A673 (cell line): ENCODE results near the gene NEUROD2. TPM values are rescaled to one million over a fixed set of nuclear protein-coding genes. Genes with fewer than 3 reads are reported as not detected.

Experiments used
- BruUV-seq: library from RNA; stranded (reverse); fragments of 400-500 nt; replicated peaks from 2 replicates; lab custom pipeline; 2021; lab: Mats Ljungman, UMichigan
- CTCF ChIA-PET: fragments of 300-600 bp; sonication (Branson Sonifier 250); formaldehyde crosslinking; loops from one replicate; lab custom pipeline; 2022; ENCODE audit warnings: antibody characterized with exemption; lab: Charles Lee
- POLR2A ChIA-PET: fragments of 300-600 bp; sonication (Branson Sonifier 250); formaldehyde crosslinking; loops from one replicate; lab custom pipeline; 2022; ENCODE audit warnings: antibody characterized with exemption; ENCODE audit not compliant: low non-redundant PET; lab: Charles Lee
- DNase-seq: peaks from one replicate; pipeline ENCODE4 v3.0.0-alpha.2; 2015; ENCODE audit warnings: low spot score
- H3K27ac ChIP-seq: fragments of 200-600 bp; sonication (generic); 2 replicates; pipeline ENCODE4 v1.5.1; 2016; ENCODE audit warnings: mixed run types, low read depth, mild to moderate bottlenecking, mixed read lengths, antibody characterized with exemption, low read length; ENCODE audit not compliant: poor library complexity, severe bottlenecking
- H3K27me3 ChIP-seq: fragments of 200-600 bp; sonication (generic); replicated peaks from 2 replicates; pipeline ENCODE4 v1.6.1; 2017; ENCODE audit warnings: mixed run types, low read depth, mild to moderate bottlenecking, mixed read lengths, antibody characterized with exemption, low read length; ENCODE audit not compliant: insufficient read depth, poor library complexity
- H3K36me3 ChIP-seq: fragments of 200-600 bp; sonication (generic); 2 replicates; pipeline ENCODE4 v1.6.1; 2016; ENCODE audit warnings: mixed run types, mild to moderate bottlenecking, mixed read lengths, antibody characterized with exemption, low read length; ENCODE audit not compliant: insufficient read depth, poor library complexity, severe bottlenecking
- H3K4me1 ChIP-seq: fragments of 200-600 bp; sonication (generic); 2 replicates; pipeline ENCODE4 v1.6.1; 2017; ENCODE audit warnings: mixed run types, mild to moderate bottlenecking, mixed read lengths, antibody characterized with exemption, low read length; ENCODE audit not compliant: insufficient read depth, poor library complexity, severe bottlenecking
- H3K4me3 ChIP-seq: fragments of 200-600 bp; sonication (generic); 2 replicates; pipeline ENCODE4 v1.5.1; 2016; ENCODE audit warnings: low read depth, mixed run types, mild to moderate bottlenecking, mixed read lengths, low read length; ENCODE audit not compliant: poor library complexity, severe bottlenecking
- H3K9me3 ChIP-seq: fragments of 200-600 bp; sonication (generic); 2 replicates; pipeline ENCODE4 v1.6.1; 2016; ENCODE audit warnings: mixed run types, low read depth, mild to moderate bottlenecking, mixed read lengths, antibody characterized with exemption, low read length; ENCODE audit not compliant: poor library complexity, severe bottlenecking
- EZH2 ChIP-seq: fragments of 200-600 bp; sonication (generic); IDR thresholded peaks from 2 replicates; pipeline ENCODE4 v1.6.1; 2017; ENCODE audit warnings: borderline replicate concordance, low read depth, mild to moderate bottlenecking, mixed read lengths, antibody characterized with exemption, low read length; ENCODE audit not compliant: poor library complexity, severe bottlenecking
- intact Hi-C: fragments of 100-400 bp; cut with micrococcal nuclease; formaldehyde crosslinking; loops from one replicate; pipeline ENCODE4 v1.10.0; 2022; ENCODE audit not compliant: unreplicated experiment
- total RNA-seq: library from RNA; stranded (reverse); gene quantifications from 2 replicates; pipeline ENCODE4 v1.2.3, GENCODE V29; 2021
- TF ChIP-seq, protein P1 (sequence below): fragments of 300-800, 200-600 bp; sonication (generic); conservative IDR thresholded peaks from 2 replicates; pipeline ENCODE4 v1.5.1; 2017; ENCODE audit warnings: low read depth, mild to moderate bottlenecking, antibody characterized with exemption, low read length, moderate library complexity, mixed read lengths

The NEUROD2 gene
- total RNA-seq, 1 experiment from 2014 or later = not detected

DNA sequence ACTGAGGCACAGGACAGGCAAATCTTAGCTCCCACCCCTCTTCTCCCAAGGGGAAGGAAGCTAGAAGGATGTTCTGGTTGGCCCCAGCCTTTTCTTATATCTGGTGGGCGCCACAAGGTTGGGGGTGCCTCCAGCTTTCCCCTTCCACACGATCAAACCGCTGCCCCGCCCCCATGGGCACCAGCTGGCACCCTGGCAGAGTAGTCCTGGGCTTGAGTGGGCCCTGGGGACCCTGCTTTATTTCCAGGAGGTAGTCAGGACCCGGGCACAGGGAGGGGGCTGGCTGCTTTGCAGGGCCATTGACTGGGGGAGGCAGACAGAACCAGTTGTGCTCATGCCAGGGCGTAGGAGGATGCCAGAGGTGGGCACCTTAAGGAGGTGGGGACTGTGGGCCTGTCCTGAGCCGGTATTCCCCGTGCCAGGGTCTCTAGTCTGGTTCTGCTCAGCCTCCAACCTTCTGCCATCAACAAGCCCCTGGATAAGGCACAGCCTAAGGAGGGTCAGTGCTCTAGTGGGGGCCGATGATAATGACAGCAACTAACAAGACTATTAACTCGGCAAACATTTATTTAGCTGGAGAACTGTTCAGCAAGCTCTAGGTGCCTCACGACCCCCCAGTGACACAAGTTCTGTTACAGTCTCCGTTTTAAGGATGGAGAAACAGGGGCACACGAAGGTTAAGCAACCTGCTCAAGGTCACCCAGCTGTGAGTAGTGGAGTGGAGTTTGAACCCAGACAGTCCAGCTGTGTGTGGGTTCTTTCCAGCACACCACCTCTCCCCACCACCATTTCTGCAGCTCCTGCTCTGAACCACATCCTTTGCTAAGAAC lies 11.5 kb upstream of the NEUROD2 start:
- Histone ChIP-seq H3K9me3 (no peaks in the 10 kb centered on the region), H3K27me3 (no peaks in the 10 kb centered on the region), H3K27ac (no peak overlapping the region), H3K36me3 (no peaks in the 10 kb centered on the region), H3K4me1 (no peaks in the 10 kb centered on the region), H3K4me3 (no peak overlapping the region)
- TF ChIP-seq EZH2 = no peak
- TF ChIP-seq, protein P1, sequence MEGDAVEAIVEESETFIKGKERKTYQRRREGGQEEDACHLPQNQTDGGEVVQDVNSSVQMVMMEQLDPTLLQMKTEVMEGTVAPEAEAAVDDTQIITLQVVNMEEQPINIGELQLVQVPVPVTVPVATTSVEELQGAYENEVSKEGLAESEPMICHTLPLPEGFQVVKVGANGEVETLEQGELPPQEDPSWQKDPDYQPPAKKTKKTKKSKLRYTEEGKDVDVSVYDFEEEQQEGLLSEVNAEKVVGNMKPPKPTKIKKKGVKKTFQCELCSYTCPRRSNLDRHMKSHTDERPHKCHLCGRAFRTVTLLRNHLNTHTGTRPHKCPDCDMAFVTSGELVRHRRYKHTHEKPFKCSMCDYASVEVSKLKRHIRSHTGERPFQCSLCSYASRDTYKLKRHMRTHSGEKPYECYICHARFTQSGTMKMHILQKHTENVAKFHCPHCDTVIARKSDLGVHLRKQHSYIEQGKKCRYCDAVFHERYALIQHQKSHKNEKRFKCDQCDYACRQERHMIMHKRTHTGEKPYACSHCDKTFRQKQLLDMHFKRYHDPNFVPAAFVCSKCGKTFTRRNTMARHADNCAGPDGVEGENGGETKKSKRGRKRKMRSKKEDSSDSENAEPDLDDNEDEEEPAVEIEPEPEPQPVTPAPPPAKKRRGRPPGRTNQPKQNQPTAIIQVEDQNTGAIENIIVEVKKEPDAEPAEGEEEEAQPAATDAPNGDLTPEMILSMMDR = no peak
- DNase-seq = no peak
- ChIA-PET CTCF (interaction anchor here (1.2 kb wide), 1 partner anchor 81 kb away, joined by 3 read pairs; the partner anchor contains the start of gene ERBB2), POLR2A (no interaction called here)
- intact Hi-C loops = no loop called here
- BruUV-seq = no TSS peak

DNA sequence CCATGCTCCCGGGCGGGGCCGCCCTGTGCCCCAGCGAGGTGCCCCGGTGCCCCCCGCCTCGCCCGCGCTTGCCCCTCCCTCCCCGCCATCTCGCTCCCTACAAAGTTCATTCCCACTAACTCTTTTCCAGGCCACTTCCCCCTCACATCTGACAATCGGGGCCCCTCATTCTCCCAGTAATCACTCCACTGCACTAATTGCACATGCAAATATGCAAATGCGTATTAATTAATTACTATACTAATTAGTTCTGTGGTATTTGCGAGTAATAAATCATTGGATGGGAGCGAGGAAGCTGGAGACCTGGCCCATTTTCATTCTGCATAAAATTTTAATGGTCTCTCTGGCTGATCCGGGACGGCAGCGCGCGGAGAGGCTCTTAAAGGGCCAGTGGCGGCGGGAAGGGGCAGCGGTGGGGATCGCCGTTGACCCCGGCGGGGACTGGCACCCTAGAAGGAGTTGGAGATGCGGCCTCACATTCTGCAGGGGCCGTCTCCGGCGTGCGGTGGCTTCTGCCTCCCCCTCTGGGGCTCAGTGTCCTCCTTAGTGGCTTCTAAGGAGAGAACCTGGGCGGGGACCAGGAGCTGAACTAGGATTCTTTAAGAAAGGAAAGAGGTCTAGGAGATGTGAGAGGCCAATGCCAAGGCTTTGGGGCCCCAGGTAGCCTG lies 10.7 kb upstream of the NEUROD2 start:
- ChIA-PET CTCF (interaction anchor here (1.2 kb wide), 1 partner anchor 82 kb away, joined by 3 read pairs; the partner anchor contains the start of gene ERBB2), POLR2A (no interaction called here)
- no peak for DNase-seq
- Histone ChIP-seq H3K4me1 (no peaks in the 10 kb centered on the region), H3K9me3 (no peaks in the 10 kb centered on the region), H3K36me3 (no peaks in the 10 kb centered on the region), H3K27me3 (no peaks in the 10 kb centered on the region), H3K4me3 (peak overlapping the region; percentile 45), H3K27ac (no peak overlapping the region)
- TF ChIP-seq, protein P1 = no peak
- TF ChIP-seq EZH2 = no peak
- intact Hi-C loops = no loop called here
- no TSS peak for BruUV-seq

DNA sequence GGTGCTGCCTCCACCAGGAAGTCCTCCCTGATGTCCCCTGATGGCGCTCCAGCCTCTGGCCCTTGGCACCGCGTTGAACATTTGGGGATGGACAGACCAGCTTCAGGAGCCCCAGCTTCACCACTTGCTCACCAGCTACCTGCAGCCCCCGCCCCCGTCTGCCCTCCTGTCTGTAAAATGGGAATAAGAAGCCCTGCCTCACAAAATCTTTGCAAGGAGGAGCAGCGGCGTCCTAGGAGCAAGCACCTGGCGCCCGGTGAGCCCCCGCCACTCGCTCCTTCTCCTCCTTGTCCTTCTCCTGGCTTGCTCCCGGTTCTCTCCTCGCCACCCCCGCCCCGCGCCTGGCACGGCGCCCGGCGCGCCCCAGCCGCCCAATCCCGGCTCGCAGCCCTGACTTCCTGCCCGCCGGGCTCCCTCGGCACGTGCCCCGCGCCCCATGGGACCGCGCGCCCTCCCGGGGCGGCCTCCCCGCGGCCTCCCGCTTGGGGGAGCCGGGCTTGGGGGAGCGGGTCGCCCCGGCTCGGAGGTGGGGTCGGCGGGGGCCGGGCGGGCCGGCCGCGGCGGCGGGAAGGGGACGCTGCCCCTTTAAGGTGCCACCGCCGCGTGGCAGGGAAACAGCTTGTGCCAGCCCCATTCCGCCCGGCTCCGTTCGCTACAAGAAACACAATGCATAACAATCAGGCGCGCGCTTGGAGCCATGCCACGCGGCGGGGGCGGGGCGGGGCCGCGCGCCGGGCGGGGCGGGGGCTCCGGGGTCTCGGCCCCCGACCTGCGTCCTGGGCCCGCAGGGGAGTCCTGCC lies 9.9 kb upstream of the NEUROD2 start:
- no peaks in the 10 kb centered on the region for H3K27me3 ChIP-seq
- intact Hi-C loops = no loop called here
- DNase-seq = peak; percentile 60
- no peak overlapping the region for H3K27ac ChIP-seq
- no peaks in the 10 kb centered on the region for H3K36me3 ChIP-seq
- ChIA-PET CTCF (no interaction called here), POLR2A (interaction anchor here (0.6 kb wide), 1 partner anchor 10 kb away, joined by 3 read pairs; no protein-coding TSS in a partner anchor)
- H3K9me3 ChIP-seq = no peaks in the 10 kb centered on the region
- peak overlapping the region; percentile 45 for H3K4me3 ChIP-seq
- H3K4me1 ChIP-seq = no peaks in the 10 kb centered on the region
- no TSS peak for BruUV-seq
- no peak for TF ChIP-seq EZH2
- TF ChIP-seq, protein P1 = no peak
